ENCODE data around the gene RNF112.
A peak's percentile ranks its signal among the peaks of the same experiment; 100 is the strongest.

Gene RNF112

DNA sequence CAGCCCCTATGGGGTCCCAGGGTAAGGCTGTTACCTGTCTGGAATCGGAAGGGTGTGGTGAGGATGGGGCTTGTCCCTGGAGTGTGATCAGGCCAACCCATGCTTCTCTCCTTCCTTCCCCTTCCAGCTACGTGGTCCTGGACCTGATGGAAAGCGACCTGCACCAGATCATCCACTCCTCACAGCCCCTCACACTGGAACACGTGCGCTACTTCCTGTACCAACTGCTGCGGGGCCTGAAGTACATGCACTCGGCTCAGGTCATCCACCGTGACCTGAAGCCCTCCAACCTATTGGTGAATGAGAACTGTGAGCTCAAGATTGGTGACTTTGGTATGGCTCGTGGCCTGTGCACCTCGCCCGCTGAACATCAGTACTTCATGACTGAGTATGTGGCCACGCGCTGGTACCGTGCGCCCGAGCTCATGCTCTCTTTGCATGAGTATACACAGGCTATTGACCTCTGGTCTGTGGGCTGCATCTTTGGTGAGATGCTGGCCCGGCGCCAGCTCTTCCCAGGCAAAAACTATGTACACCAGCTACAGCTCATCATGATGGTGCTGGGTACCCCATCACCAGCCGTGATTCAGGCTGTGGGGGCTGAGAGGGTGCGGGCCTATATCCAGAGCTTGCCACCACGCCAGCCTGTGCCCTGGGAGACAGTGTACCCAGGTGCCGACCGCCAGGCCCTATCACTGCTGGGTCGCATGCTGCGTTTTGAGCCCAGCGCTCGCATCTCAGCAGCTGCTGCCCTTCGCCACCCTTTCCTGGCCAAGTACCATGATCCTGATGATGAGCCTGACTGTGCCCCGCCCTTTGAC, 30.3 kb upstream of the RNF112 start:
- H3K27ac ChIP-seq (ENCODE audit: insufficient read depth in 1 of 2, low read depth in 1 of 2, low read length in 2 of 2, poor library complexity in 1 of 2, severe bottlenecking in 2 of 2), result no peak overlapping the region
- peaks cover 8 to 37% (median 32%) of the 10 kb centered on the region in 4 experiments for H3K4me1 ChIP-seq (ENCODE audit: control extremely low read depth in 1 of 4, control insufficient read depth in 4 of 4, insufficient read depth in 4 of 4, low read length in 3 of 4)
- WGBS (ENCODE audit: insufficient coverage), result 97% methylated on average over 28 of the region's 29 CpGs
- ChIA-PET POLR2A (no interaction called here), CTCF (interaction anchor here (1.1 to 2.3 kb wide), 3 partner anchors 10 to 33 kb away, joined by 3 to 8 read pairs (median 3); partner anchors contain the start of gene B9D1)
- H3K9me3 ChIP-seq (ENCODE audit: control extremely low read depth in 1 of 5, control insufficient read depth in 4 of 5, insufficient read depth in 2 of 5, low read depth in 1 of 5, low read length in 4 of 5), result no peaks in the 10 kb centered on the region
- no peak overlapping the region for H3K4me3 ChIP-seq (ENCODE audit: control insufficient read depth in 1 of 7, extremely low read depth in 1 of 7, insufficient read depth in 4 of 7, low read depth in 2 of 7, low read length in 6 of 7)
- no peak for DNase-seq
- H3K36me3 ChIP-seq (ENCODE audit: control insufficient read depth in 4 of 4, insufficient read depth in 4 of 4, low read length in 3 of 4), result peaks cover 10 to 42% (median 21%) of the 10 kb centered on the region in 4 experiments
- H3K27me3 ChIP-seq (replicated peaks in 2 of 5; ENCODE audit: control insufficient read depth in 4 of 5, insufficient read depth in 5 of 5, low read length in 4 of 5), result no peaks in the 10 kb centered on the region

DNA sequence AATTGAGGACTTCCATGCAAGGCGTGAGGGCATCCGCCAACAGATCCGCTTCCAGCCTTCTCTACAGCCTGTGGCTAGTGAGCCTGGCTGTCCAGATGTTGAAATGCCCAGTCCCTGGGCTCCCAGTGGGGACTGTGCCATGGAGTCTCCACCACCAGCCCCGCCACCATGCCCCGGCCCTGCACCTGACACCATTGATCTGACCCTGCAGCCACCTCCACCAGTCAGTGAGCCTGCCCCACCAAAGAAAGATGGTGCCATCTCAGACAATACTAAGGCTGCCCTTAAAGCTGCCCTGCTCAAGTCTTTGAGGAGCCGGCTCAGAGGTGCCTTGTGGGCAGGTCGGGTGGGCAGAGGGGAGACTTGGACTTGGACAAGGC, 29.7 kb upstream of the RNF112 start:
- POLR2A ChIA-PET, result no interaction called here
- Histone ChIP-seq H3K27ac (ENCODE audit: insufficient read depth in 1 of 2, low read depth in 1 of 2, low read length in 2 of 2, poor library complexity in 1 of 2, severe bottlenecking in 2 of 2) (no peak overlapping the region), H3K9me3 (ENCODE audit: control extremely low read depth in 1 of 5, control insufficient read depth in 4 of 5, insufficient read depth in 2 of 5, low read depth in 1 of 5, low read length in 4 of 5) (no peaks in the 10 kb centered on the region), H3K36me3 (ENCODE audit: control insufficient read depth in 4 of 4, insufficient read depth in 4 of 4, low read length in 3 of 4) (peaks cover 10 to 42% (median 21%) of the 10 kb centered on the region in 4 experiments), H3K27me3 (replicated peaks in 2 of 5; ENCODE audit: control insufficient read depth in 4 of 5, insufficient read depth in 5 of 5, low read length in 4 of 5) (no peaks in the 10 kb centered on the region), H3K4me1 (ENCODE audit: control extremely low read depth in 1 of 4, control insufficient read depth in 4 of 4, insufficient read depth in 4 of 4, low read length in 3 of 4) (peaks cover 11 to 43% (median 38%) of the 10 kb centered on the region in 4 experiments), H3K4me3 (ENCODE audit: control insufficient read depth in 1 of 7, extremely low read depth in 1 of 7, insufficient read depth in 4 of 7, low read depth in 2 of 7, low read length in 6 of 7) (no peak overlapping the region)
- CTCF ChIA-PET, result interaction anchor here (1.1 to 2.3 kb wide), 2 partner anchors 18 to 32 kb away, joined by 3 to 8 read pairs; partner anchors contain the start of gene B9D1
- 93% methylated on average over 7 of the region's 7 CpGs for WGBS (ENCODE audit: insufficient coverage)
- no peak for DNase-seq

DNA sequence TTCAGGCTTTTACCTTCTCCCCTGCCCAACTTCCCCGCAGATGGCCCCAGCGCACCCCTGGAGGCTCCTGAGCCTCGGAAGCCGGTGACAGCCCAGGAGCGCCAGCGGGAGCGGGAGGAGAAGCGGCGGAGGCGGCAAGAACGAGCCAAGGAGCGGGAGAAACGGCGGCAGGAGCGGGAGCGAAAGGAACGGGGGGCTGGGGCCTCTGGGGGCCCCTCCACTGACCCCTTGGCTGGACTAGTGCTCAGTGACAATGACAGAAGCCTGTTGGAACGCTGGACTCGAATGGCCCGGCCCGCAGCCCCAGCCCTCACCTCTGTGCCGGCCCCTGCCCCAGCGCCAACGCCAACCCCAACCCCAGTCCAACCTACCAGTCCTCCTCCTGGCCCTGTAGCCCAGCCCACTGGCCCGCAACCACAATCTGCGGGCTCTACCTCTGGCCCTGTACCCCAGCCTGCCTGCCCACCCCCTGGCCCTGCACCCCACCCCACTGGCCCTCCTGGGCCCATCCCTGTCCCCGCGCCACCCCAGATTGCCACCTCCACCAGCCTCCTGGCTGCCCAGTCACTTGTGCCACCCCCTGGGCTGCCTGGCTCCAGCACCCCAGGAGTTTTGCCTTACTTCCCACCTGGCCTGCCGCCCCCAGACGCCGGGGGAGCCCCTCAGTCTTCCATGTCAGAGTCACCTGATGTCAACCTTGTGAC, 29.1 kb upstream of the RNF112 start:
- Histone ChIP-seq H3K4me3 (ENCODE audit: control insufficient read depth in 1 of 7, extremely low read depth in 1 of 7, insufficient read depth in 4 of 7, low read depth in 2 of 7, low read length in 6 of 7) (no peak overlapping the region), H3K9me3 (ENCODE audit: control extremely low read depth in 1 of 5, control insufficient read depth in 4 of 5, insufficient read depth in 2 of 5, low read depth in 1 of 5, low read length in 4 of 5) (no peaks in the 10 kb centered on the region), H3K4me1 (ENCODE audit: control extremely low read depth in 1 of 4, control insufficient read depth in 4 of 4, insufficient read depth in 4 of 4, low read length in 3 of 4) (peaks cover 10 to 47% (median 42%) of the 10 kb centered on the region in 4 experiments), H3K27ac (ENCODE audit: insufficient read depth in 1 of 2, low read depth in 1 of 2, low read length in 2 of 2, poor library complexity in 1 of 2, severe bottlenecking in 2 of 2) (no peak overlapping the region), H3K27me3 (replicated peaks in 2 of 5; ENCODE audit: control insufficient read depth in 4 of 5, insufficient read depth in 5 of 5, low read length in 4 of 5) (no peaks in the 10 kb centered on the region), H3K36me3 (ENCODE audit: control insufficient read depth in 4 of 4, insufficient read depth in 4 of 4, low read length in 3 of 4) (peaks cover 10 to 42% (median 21%) of the 10 kb centered on the region in 4 experiments)
- WGBS (ENCODE audit: insufficient coverage), result 98% methylated on average over 22 of the region's 31 CpGs
- POLR2A ChIA-PET, result no interaction called here
- DNase-seq, result no peak
- CTCF ChIA-PET, result interaction anchor here (4.0 kb wide), 1 partner anchor 11 kb away, joined by 16 read pairs; no protein-coding TSS in a partner anchor

DNA sequence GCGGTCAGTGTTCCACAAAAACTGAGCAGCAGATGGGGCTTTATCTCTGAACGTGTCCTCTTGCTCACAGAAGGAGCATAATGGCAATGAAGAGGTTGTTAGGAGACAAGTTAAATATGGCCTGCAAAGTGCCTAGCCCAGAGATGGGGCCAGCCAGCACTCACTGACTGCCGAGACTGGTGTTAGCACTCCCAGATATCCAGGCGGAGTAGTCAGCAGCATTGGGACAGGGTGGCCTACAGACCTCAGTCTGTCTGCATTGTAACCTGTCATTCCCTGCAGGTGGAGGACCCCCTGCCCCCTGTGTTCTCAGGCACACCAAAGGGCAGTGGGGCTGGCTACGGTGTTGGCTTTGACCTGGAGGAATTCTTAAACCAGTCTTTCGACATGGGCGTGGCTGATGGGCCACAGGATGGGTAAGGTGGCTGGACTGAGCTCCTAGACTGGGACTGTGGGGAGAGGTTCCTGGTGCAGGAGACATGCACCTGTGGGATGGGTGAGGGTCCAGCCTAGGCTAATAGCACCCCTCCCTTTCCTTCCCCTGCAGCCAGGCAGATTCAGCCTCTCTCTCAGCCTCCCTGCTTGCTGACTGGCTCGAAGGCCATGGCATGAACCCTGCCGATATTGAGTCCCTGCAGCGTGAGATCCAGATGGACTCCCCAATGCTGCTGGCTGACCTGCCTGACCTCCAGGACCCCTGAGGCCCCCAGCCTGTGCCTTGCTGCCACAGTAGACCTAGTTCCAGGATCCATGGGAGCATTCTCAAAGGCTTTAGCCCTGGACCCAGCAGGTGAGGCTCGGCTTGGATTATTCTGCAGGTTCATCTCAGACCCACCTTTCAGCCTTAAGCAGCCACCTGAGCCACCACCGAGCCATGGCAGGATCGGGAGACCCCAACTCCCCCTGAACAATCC, 28.2 kb upstream of the RNF112 start:
- 98% methylated on average over 10 of the region's 13 CpGs for WGBS (ENCODE audit: insufficient coverage)
- Histone ChIP-seq H3K9me3 (ENCODE audit: control extremely low read depth in 1 of 5, control insufficient read depth in 4 of 5, insufficient read depth in 2 of 5, low read depth in 1 of 5, low read length in 4 of 5) (no peaks in the 10 kb centered on the region), H3K4me3 (ENCODE audit: control insufficient read depth in 1 of 7, extremely low read depth in 1 of 7, insufficient read depth in 4 of 7, low read depth in 2 of 7, low read length in 6 of 7) (no peak overlapping the region), H3K27ac (ENCODE audit: insufficient read depth in 1 of 2, low read depth in 1 of 2, low read length in 2 of 2, poor library complexity in 1 of 2, severe bottlenecking in 2 of 2) (no peak overlapping the region), H3K36me3 (ENCODE audit: control insufficient read depth in 4 of 4, insufficient read depth in 4 of 4, low read length in 3 of 4) (peaks cover 10 to 42% (median 21%) of the 10 kb centered on the region in 4 experiments), H3K27me3 (replicated peaks in 2 of 5; ENCODE audit: control insufficient read depth in 4 of 5, insufficient read depth in 5 of 5, low read length in 4 of 5) (no peaks in the 10 kb centered on the region), H3K4me1 (ENCODE audit: control extremely low read depth in 1 of 4, control insufficient read depth in 4 of 4, insufficient read depth in 4 of 4, low read length in 3 of 4) (peaks cover 5 to 49% (median 45%) of the 10 kb centered on the region in 4 experiments)
- DNase-seq, result no peak
- ChIA-PET POLR2A (no interaction called here), CTCF (interaction anchor here (4.0 kb wide), 1 partner anchor 12 kb away, joined by 16 read pairs; no protein-coding TSS in a partner anchor)

DNA sequence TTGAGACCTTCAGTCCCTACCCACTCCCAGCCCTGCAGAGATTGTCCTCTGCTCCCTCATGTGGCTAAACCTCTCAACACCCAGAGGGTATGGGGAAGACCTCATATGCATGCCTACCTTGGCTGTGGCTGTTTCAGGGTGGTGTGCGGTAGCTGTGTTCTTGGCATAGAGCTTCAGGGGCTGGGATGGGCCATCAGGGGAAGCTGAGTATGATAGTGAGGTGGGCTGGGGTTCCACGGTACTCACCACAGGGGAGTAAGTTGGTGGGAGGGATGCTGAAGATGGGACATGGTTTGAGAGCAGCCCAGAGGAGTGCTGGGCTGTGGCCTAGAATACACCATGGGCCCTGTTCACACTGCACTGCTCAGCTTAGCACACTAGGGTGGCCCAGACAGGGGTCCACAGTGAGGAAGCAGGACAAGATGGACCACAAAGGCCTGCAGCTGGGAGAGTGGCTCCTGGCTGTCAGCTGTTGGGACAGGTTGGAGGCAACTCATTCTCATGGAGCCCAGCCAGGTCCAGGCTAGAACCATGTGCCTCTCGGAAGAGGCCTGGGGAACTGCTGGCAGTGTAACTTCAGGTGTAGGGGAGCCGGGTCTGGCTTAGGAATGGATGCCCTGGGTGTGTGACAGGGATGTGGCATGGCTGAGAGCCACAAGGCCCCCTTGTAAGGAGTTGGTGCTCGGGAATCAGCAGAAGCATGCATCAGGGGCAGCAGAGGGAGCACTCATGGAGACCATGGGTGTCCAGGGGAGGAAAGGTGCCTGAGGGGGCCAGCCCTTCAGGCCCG, 27.2 kb upstream of the RNF112 start:
- Histone ChIP-seq H3K36me3 (ENCODE audit: control insufficient read depth in 4 of 4, insufficient read depth in 4 of 4, low read length in 3 of 4) (peaks cover 10 to 42% (median 21%) of the 10 kb centered on the region in 4 experiments), H3K27me3 (replicated peaks in 2 of 5; ENCODE audit: control insufficient read depth in 4 of 5, insufficient read depth in 5 of 5, low read length in 4 of 5) (no peaks in the 10 kb centered on the region), H3K4me1 (ENCODE audit: control extremely low read depth in 1 of 4, control insufficient read depth in 4 of 4, insufficient read depth in 4 of 4, low read length in 3 of 4) (peaks cover 5 to 51% (median 47%) of the 10 kb centered on the region in 4 experiments), H3K27ac (ENCODE audit: insufficient read depth in 1 of 2, low read depth in 1 of 2, low read length in 2 of 2, poor library complexity in 1 of 2, severe bottlenecking in 2 of 2) (no peak overlapping the region), H3K4me3 (ENCODE audit: control insufficient read depth in 1 of 7, extremely low read depth in 1 of 7, insufficient read depth in 4 of 7, low read depth in 2 of 7, low read length in 6 of 7) (no peak overlapping the region), H3K9me3 (ENCODE audit: control extremely low read depth in 1 of 5, control insufficient read depth in 4 of 5, insufficient read depth in 2 of 5, low read depth in 1 of 5, low read length in 4 of 5) (no peaks in the 10 kb centered on the region)
- ChIA-PET POLR2A (no interaction called here), CTCF (interaction anchor here (1.1 to 4.0 kb wide), 2 partner anchors 9 to 13 kb away, joined by 3 to 16 read pairs; no protein-coding TSS in a partner anchor)
- 91% methylated on average over 3 of the region's 6 CpGs for WGBS (ENCODE audit: insufficient coverage)
- no peak for DNase-seq

DNA sequence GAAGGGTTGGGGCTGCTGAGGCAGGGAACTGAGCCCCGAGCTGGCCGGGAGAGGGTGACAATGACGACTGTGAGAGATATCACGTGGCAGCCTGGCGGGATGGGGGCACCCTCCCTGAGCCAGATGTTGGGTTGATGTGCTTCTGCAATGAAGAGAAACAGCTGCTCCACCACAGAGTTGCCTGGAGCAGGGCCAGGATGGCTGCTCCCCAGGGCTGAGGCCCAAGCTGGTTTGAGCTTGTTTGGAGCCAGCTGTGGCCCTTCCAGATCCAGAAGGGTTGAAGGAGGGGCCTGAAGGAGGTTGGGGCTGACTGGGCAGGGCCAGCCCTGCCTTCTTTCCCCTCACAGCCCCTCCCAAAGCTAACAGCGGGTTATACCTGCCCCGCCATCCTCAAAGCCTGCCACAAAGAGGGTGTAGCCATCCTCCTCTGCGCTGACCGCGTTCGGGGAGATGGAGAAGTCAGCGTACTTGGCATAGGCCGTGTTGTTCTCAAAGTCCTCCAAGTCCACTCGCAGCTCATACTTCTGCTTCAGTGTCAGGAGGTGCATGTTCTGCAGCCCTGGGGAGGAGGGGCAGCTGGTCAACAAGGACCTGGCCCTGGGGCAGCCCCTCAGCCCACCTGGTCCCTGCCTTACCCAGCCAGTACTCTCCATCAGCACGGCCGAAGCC, 26.2 kb upstream of the RNF112 start:
- Histone ChIP-seq H3K27ac (ENCODE audit: insufficient read depth in 1 of 2, low read depth in 1 of 2, low read length in 2 of 2, poor library complexity in 1 of 2, severe bottlenecking in 2 of 2) (no peak overlapping the region), H3K36me3 (ENCODE audit: control insufficient read depth in 4 of 4, insufficient read depth in 4 of 4, low read length in 3 of 4) (peaks cover 10 to 40% (median 19%) of the 10 kb centered on the region in 4 experiments), H3K4me3 (ENCODE audit: control insufficient read depth in 1 of 7, extremely low read depth in 1 of 7, insufficient read depth in 4 of 7, low read depth in 2 of 7, low read length in 6 of 7) (peak overlapping the region in 2 of 7 experiments; percentile 3 to 16), H3K4me1 (ENCODE audit: control extremely low read depth in 1 of 4, control insufficient read depth in 4 of 4, insufficient read depth in 4 of 4, low read length in 3 of 4) (peaks cover 5 to 49% (median 43%) of the 10 kb centered on the region in 4 experiments), H3K9me3 (ENCODE audit: control extremely low read depth in 1 of 5, control insufficient read depth in 4 of 5, insufficient read depth in 2 of 5, low read depth in 1 of 5, low read length in 4 of 5) (no peaks in the 10 kb centered on the region), H3K27me3 (replicated peaks in 2 of 5; ENCODE audit: control insufficient read depth in 4 of 5, insufficient read depth in 5 of 5, low read length in 4 of 5) (no peaks in the 10 kb centered on the region)
- ChIA-PET POLR2A (no interaction called here), CTCF (interaction anchor here (0.6 to 4.0 kb wide), 4 partner anchors 8 to 59 kb away, joined by 3 to 16 read pairs (median 4); no protein-coding TSS in a partner anchor)
- DNase-seq, result peak; percentile 78 to 94 (median 93)
- WGBS (ENCODE audit: insufficient coverage), result 18% methylated on average over 12 of the region's 16 CpGs
